BJ (cell line): ENCODE results near the gene TMEM256. TPM values are rescaled to one million over a fixed set of nuclear protein-coding genes. Genes with fewer than 3 reads are reported as not detected.

Experiments used
- CTCF ChIA-PET: fragments of 350-600 bp; formaldehyde crosslinking; extraction: SDS; loops from one replicate; lab custom pipeline; 2021; ENCODE audit warnings: antibody characterized with exemption, inconsistent platforms; lab: Yijun Ruan, JAX
- POLR2A ChIA-PET: fragments of 300-600 bp; sonication (Branson Sonifier 250); formaldehyde crosslinking; extraction: SDS; loops from one replicate; lab custom pipeline; 2021; ENCODE audit warnings: antibody characterized with exemption; lab: Charles Lee
- DNase-seq: peaks from one replicate; pipeline ENCODE4 v3.0.0-alpha.2; 2011; ENCODE audit warnings: low read depth
- H3K27me3 ChIP-seq: 2 replicates; pipeline ENCODE4 v1.6.0; 2011; ENCODE audit warnings: low read length; ENCODE audit not compliant: control insufficient read depth, insufficient read depth
- H3K36me3 ChIP-seq: 2 replicates; pipeline ENCODE4 v1.5.1; 2011; ENCODE audit warnings: low read length; ENCODE audit not compliant: control insufficient read depth, insufficient read depth
- H3K4me3 ChIP-seq: 2 replicates; pipeline ENCODE4 v1.5.1; 2011; ENCODE audit warnings: low read depth, mild to moderate bottlenecking, control low read depth, low read length
- polyA plus RNA-seq: library from polyadenylated mRNA; depleted of rRNA; stranded (reverse); fragments of >200 nt; gene quantifications from 2 replicates; pipeline ENCODE4 v1.2.3, GENCODE V29; 2011
- TF ChIP-seq, protein P1 (sequence below): IDR thresholded peaks from 2 replicates; pipeline ENCODE4 v1.5.1; 2011; ENCODE audit warnings: low read depth, mild to moderate bottlenecking, control low read depth, inconsistent platforms, low read length, moderate library complexity; ENCODE audit not compliant: insufficient read depth

TMEM256 gene
- polyA plus RNA-seq, 1 experiment, result 101 TPM

DNA sequence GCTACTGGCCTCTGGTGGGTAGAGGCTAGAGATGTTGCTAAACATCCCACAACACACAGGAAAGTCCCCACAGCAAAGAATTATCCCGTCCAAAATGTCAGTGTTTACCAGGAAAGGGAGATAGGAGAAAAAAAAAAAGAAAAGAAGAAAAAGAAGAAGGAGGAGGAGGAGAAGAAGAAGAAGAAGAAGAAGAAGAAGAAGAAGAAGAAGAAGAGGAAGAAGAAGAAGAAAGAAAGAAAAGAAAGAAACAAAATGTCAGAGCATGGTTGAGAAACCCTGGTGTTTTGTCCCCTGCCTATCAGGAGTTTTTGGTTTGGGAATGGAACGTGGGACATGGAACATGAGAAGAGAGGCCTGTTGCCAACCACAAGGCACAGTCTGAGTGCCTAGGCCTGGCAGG, 46.5 kb downstream of the TMEM256 start:
- Histone ChIP-seq H3K36me3 (no peaks in the 10 kb centered on the region), H3K27me3 (no peaks in the 10 kb centered on the region), H3K4me3 (no peak overlapping the region)
- TF ChIP-seq, protein P1, sequence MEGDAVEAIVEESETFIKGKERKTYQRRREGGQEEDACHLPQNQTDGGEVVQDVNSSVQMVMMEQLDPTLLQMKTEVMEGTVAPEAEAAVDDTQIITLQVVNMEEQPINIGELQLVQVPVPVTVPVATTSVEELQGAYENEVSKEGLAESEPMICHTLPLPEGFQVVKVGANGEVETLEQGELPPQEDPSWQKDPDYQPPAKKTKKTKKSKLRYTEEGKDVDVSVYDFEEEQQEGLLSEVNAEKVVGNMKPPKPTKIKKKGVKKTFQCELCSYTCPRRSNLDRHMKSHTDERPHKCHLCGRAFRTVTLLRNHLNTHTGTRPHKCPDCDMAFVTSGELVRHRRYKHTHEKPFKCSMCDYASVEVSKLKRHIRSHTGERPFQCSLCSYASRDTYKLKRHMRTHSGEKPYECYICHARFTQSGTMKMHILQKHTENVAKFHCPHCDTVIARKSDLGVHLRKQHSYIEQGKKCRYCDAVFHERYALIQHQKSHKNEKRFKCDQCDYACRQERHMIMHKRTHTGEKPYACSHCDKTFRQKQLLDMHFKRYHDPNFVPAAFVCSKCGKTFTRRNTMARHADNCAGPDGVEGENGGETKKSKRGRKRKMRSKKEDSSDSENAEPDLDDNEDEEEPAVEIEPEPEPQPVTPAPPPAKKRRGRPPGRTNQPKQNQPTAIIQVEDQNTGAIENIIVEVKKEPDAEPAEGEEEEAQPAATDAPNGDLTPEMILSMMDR, result no peak
- DNase-seq, result no peak
- ChIA-PET POLR2A (no interaction called here), CTCF (interaction anchor here (1.3 to 3.3 kb wide), 2 partner anchors 12 to 109 kb away, joined by 4 to 24 read pairs; no protein-coding TSS in a partner anchor)

DNA sequence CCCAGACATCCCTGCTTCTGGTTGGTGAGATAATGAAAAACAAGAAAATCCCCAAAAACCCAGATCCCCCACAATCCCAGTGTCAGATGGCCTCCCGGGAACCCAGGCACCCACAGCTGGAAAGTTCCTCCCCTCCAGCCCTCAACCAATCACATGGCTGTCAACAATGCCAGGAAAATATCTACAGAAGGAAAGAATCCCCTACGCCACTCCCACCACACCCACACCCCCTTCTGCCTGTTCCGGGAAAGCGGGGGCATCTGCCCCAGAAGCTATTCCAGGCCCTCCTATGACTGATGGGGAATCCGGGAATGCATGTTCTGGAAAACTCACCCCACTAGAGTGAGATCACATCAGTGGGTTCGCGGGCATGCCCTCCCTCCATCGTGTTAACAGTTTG, 47.1 kb downstream of the TMEM256 start:
- TF ChIP-seq, protein P1, result no peak

DNA sequence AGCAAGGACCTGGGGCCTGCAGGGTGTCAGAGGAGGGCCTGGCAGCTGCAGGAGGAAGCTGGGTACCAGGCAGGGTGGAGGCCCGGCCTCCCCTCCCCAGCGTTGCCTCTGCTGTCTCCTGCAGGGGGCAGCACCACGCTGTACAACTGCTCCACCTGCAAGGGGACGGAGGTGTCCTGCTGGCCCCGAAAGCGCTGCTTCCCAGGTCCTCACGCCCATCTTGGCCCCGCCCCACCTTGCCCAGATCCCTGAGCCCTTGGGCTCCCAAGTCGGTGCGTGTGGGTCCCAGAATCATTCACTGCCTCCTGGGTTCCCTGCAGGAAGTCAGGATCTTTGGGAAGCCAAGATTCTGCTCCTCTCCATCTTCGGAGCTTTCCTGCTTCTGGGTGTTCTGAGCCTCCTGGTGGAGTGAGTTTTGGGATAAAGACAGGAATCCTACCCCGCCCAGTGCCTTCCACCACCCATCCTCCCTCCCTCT, 47.8 kb downstream of the TMEM256 start:
- TF ChIP-seq, protein P1, result peak; percentile 89
- Histone ChIP-seq H3K36me3 (no peaks in the 10 kb centered on the region), H3K4me3 (no peak overlapping the region), H3K27me3 (no peaks in the 10 kb centered on the region)
- ChIA-PET POLR2A (interaction anchor here (0.6 kb wide), 2 partner anchors 122 to 205 kb away, joined by 4 to 20 read pairs; no protein-coding TSS in a partner anchor), CTCF (interaction anchor here (0.8 to 4.8 kb wide), 21 partner anchors 9 to 331 kb away, joined by 3 to 45 read pairs (median 7); partner anchors contain the start of genes PLSCR3, SENP3, SOX15 and TMEM102)
- no peak for DNase-seq

More for the DNA sequence above, 47.1 kb downstream of the TMEM256 start:
- Histone ChIP-seq H3K4me3 (no peak overlapping the region), H3K27me3 (no peaks in the 10 kb centered on the region), H3K36me3 (no peaks in the 10 kb centered on the region)
- POLR2A ChIA-PET, result interaction anchor here (0.6 kb wide), 2 partner anchors 121 to 204 kb away, joined by 4 to 20 read pairs; no protein-coding TSS in a partner anchor
- DNase-seq, result no peak
- CTCF ChIA-PET, result interaction anchor here (0.8 to 4.8 kb wide), 15 partner anchors 12 to 232 kb away, joined by 3 to 45 read pairs (median 13); partner anchors contain the start of genes PLSCR3, SENP3, SOX15 and TMEM102

DNA sequence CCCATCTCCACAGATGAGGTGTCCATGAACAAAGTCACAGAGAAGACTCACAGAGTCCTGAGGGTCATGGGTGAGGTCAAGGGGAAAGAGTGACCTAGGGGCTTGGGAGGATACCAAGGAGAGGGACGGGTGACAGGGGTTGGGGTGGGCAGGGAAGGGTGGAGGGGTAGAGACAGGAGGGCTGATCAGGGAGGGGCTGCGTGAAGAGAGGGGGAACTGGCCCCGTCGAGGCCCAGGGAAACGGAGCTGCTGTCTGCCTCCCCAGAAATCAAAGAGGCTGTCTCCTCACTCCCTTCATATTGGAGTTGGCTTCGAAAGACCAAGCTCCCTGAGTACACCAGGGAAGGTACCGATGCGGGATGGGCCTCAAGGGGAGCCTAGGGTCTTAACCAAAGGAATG, 48.3 kb downstream of the TMEM256 start:
- Histone ChIP-seq H3K4me3 (no peak overlapping the region), H3K27me3 (no peaks in the 10 kb centered on the region), H3K36me3 (no peaks in the 10 kb centered on the region)
- no peak for DNase-seq
- TF ChIP-seq, protein P1, result no peak
- ChIA-PET CTCF (interaction anchor here (0.8 to 4.8 kb wide), 19 partner anchors 9 to 332 kb away, joined by 3 to 45 read pairs (median 8); partner anchors contain the start of genes PLSCR3, SENP3, SOX15 and TMEM102), POLR2A (no interaction called here)

DNA sequence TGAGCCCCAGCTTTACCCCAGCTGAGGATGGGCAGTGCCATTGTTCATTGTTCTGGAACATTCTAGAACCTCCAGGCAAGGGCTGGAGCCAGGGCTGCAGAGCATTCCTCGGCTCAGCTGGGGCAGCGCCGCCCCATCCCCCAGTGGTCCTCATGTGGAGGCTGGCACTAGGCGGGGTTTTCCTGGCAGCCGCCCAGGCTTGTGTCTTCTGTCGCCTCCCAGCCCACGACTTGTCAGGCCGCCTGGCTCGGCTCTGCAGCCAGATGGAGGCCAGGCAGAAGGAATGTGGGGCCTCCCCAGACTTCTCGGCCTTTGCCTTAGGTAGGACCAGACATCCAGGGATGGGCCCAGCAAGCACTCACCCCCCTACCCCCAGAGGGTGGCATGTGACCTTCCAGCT, 48.8 kb downstream of the TMEM256 start, which contains the start of gene TMEM95:
TSS of gene TMEM95 (plus strand) at position 104 of the 400 bp plus-strand sequence. CDS start at position 153, 49 bp downstream.
- Histone ChIP-seq H3K36me3 (no peaks in the 10 kb centered on the region), H3K27me3 (no peaks in the 10 kb centered on the region), H3K4me3 (peak within 1 kb of the TSS; percentile 8; the same call in 1 of the 2 replicates)
- DNase-seq, result no peak
- TF ChIP-seq, protein P1, result 0 out of 2 replicates have a peak, but pooled peaks have one; percentile 6
- CTCF ChIA-PET, result interaction anchor here (1.0 to 4.8 kb wide), 13 partner anchors 8 to 332 kb away, joined by 3 to 45 read pairs (median 17); partner anchors contain the start of genes SENP3, TMEM102, TMEM256 and TP53
- POLR2A ChIA-PET, result no interaction called here
